B cell (primary cell): Measurements from ENCODE around the gene MAGED2. TPM values are rescaled to one million over a fixed set of nuclear protein-coding genes. Genes with fewer than 3 reads are reported as not detected.

Source experiments
- ATAC-seq: fragments of 200-7000 bp; cut with Tn5 transposase; one replicate; pipeline ENCODE4 v1.10.0; 2021; ENCODE audit warnings: low read depth, mild to moderate bottlenecking, moderate number of reproducible peaks, moderate library complexity
- CTCF ChIA-PET: fragments of 350-600 bp; sonication (Branson Sonifier 250); formaldehyde crosslinking; loops from one replicate; lab custom pipeline; 2021; ENCODE audit warnings: antibody characterized with exemption, inconsistent platforms; lab: Charles Lee
- POLR2A ChIA-PET: fragments of 350-600 bp; sonication (Branson Sonifier 250); formaldehyde crosslinking; loops from one replicate; lab custom pipeline; 2021; ENCODE audit warnings: antibody characterized with exemption; lab: Charles Lee
- DNase-seq: peaks from one replicate; pipeline ENCODE4 v3.0.0; 2013
- H2AFZ ChIP-seq: 2 replicates; pipeline ENCODE4 v1.6.1; 2012; ENCODE audit warnings: mild to moderate bottlenecking, low read depth, low read length; ENCODE audit not compliant: insufficient read depth, poor library complexity, severe bottlenecking
- H3K27ac ChIP-seq, 2 donors: 1 replicate in 1 of 2; 2 replicates in 1 of 2; pipeline ENCODE4 v1.5.1; 2012 to 2013; ENCODE audit warnings: low read length in 2 of 2, mild to moderate bottlenecking in 2 of 2, moderate library complexity in 1 of 2
- H3K27me3 ChIP-seq, 4 experiments: fragments of 200-600 bp in 1 of 4; sonication (generic) in 1 of 4; replicated peaks in 1 of 4; 1 replicate in 2 of 4; 2 replicates in 2 of 4; pipeline versions ENCODE4 v1.6.1 to v1.7.0; 2013 to 2016; ENCODE audit warnings: low read length in 3 of 4, mild to moderate bottlenecking in 2 of 4, mixed read lengths in 1 of 4, moderate library complexity in 1 of 4; ENCODE audit not compliant: insufficient read depth in 4 of 4, control insufficient read depth in 3 of 4; ENCODE audit errors: control extremely low read depth in 1 of 4
- H3K36me3 ChIP-seq, 2 experiments: replicated peaks in 1 of 2; 1 replicate in 1 of 2; 2 replicates in 1 of 2; pipeline versions ENCODE4 v1.6.1 to v1.7.1; 2013; ENCODE audit warnings: low read length in 1 of 2; ENCODE audit not compliant: insufficient read depth in 2 of 2, control insufficient read depth in 1 of 2; ENCODE audit errors: control extremely low read depth in 1 of 2, extremely low read depth in 1 of 2
- H3K4me1 ChIP-seq, 2 donors: fragments of 200-600 bp in 1 of 2; sonication (generic) in 1 of 2; 1 replicate in 1 of 2; 2 replicates in 1 of 2; pipeline versions ENCODE4 v1.5.1 to v1.6.1; 2013 to 2017; ENCODE audit warnings: low read length in 2 of 2; ENCODE audit not compliant: control insufficient read depth in 2 of 2, insufficient read depth in 2 of 2
- H3K4me2 ChIP-seq: replicated peaks from 2 replicates; pipeline ENCODE3; 2012; ENCODE audit warnings: mild to moderate bottlenecking, low read depth, low read length; ENCODE audit not compliant: poor library complexity, severe bottlenecking
- H3K4me3 ChIP-seq, 5 experiments: fragments of 200-600 bp in 1 of 5; sonication (generic) in 1 of 5; 1 replicate in 3 of 5; 2 replicates in 2 of 5; pipeline versions ENCODE4 v1.5.1 to v1.7.0; 2011 to 2016; ENCODE audit warnings: low read length in 4 of 5, mild to moderate bottlenecking in 4 of 5, low read depth in 2 of 5, control low read depth in 1 of 5, moderate library complexity in 1 of 5; ENCODE audit not compliant: insufficient read depth in 1 of 5; ENCODE audit errors: control extremely low read depth in 1 of 5, extremely low read depth in 1 of 5
- H3K79me2 ChIP-seq: fragments of 200-600 bp; sonication (generic); one replicate; pipeline ENCODE4 v1.6.0; 2016; ENCODE audit warnings: low read length; ENCODE audit not compliant: control insufficient read depth, insufficient read depth
- H3K9ac ChIP-seq: fragments of 200-600 bp; sonication (generic); 2 replicates; pipeline ENCODE4 v1.6.1; 2017; ENCODE audit warnings: mild to moderate bottlenecking, low read length, moderate library complexity
- H3K9me3 ChIP-seq, 3 donors: one replicate each; pipeline versions ENCODE4 v1.6.1 to v1.7.1; 2013; ENCODE audit warnings: low read length in 2 of 3; ENCODE audit not compliant: control insufficient read depth in 2 of 3, insufficient read depth in 1 of 3; ENCODE audit errors: control extremely low read depth in 1 of 3
- H4K20me1 ChIP-seq: 2 replicates; pipeline ENCODE4 v1.6.0; 2012; ENCODE audit warnings: mild to moderate bottlenecking, low read length; ENCODE audit not compliant: insufficient read depth, control insufficient read depth, poor library complexity, severe bottlenecking
- H3K27ac Mint-ChIP-seq: one replicate; pipeline ENCODE4 v1.8.0; 2021; ENCODE audit warnings: mixed read lengths
- H3K27me3 Mint-ChIP-seq: one replicate; pipeline ENCODE4 v1.8.0; 2021; ENCODE audit warnings: mixed read lengths
- H3K4me1 Mint-ChIP-seq: one replicate; pipeline ENCODE4 v1.8.0; 2021; ENCODE audit warnings: mixed read lengths
- H3K4me3 Mint-ChIP-seq: one replicate; pipeline ENCODE4 v1.8.0; 2021; ENCODE audit warnings: mixed read lengths
- H3K9me3 Mint-ChIP-seq: one replicate; pipeline ENCODE4 v1.8.0; 2022; ENCODE audit warnings: mixed read lengths; ENCODE audit not compliant: insufficient read depth
- CTCF ChIP-seq: fragments of 200-600 bp; IDR thresholded peaks from one replicate; pipeline ENCODE4 v1.8.0; 2022; ENCODE audit warnings: antibody characterized with exemption, mild to moderate bottlenecking
- EZH2 ChIP-seq: IDR thresholded peaks from 2 replicates; pipeline ENCODE4 v1.6.1; 2012; ENCODE audit warnings: borderline replicate concordance, low read depth, mild to moderate bottlenecking, moderate library complexity, low read length; ENCODE audit not compliant: insufficient read depth, poor library complexity, severe bottlenecking
- WGBS: methylation state at CpG from one replicate; pipeline ENCODE4 v1.1.5; 2013; ENCODE audit warnings: missing lambda C conversion rate; ENCODE audit not compliant: insufficient coverage; 5-methylcytosine and 5-hydroxymethylcytosine counted together
- intact Hi-C: fragments of 100-400 bp; cut with micrococcal nuclease; formaldehyde crosslinking; loops from one replicate; pipeline ENCODE4 v1.10.0; 2022
- polyA plus RNA-seq: library from polyadenylated mRNA; depleted of rRNA; stranded (reverse); fragments of >200 nt; gene quantifications from 2 replicates; pipeline ENCODE4 v1.2.3, GENCODE V29; 2012
- total RNA-seq, 2 donors: library from RNA; stranded (reverse); fragments of 120-200 nt in 1 of 2; gene quantifications; 1 replicate in 1 of 2; 2 replicates in 1 of 2; pipeline versions ENCODE4 v1.2.3 to v1.2.4, GENCODE V29; 2013 to 2022

Gene MAGED2
- total and polyA plus RNA-seq, 2 donors (not counting 1 experiment from before 2014, with no cell fraction given) = 47.8 to 87.2 TPM

DNA sequence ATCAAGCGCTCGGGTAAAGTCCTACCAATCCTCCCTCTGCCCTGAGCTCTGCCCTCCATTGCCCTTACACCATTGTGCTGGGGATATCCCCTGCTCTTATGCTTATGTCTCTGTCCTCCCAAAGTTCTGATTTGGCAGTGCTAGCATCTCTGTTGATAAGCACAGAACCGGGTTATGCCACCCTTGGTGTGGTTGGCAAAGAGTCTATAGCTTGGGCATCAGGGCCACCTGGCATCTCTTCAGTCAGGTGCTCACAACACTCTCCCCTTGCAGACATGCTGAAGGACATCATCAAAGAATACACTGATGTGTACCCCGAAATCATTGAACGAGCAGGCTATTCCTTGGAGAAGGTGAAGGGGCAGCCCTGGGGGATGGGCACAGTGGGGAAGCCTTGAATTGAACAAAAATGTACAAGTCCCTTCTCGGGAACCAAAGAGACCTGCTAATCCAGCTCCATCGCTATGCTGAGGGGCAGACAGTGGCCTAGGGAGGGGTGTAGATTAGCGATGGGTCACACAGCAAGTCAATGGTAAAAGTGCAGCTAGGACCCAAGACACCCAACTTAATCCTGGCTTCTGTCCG, 3.8 kb downstream of the MAGED2 start:
- Histone ChIP-seq H3K9me3 (no peaks in the 10 kb centered on the region), H3K79me2 (no peaks in the 10 kb centered on the region), H3K27me3 (no peaks in the 10 kb centered on the region), H3K4me3 (no peak overlapping the region), H4K20me1 (no peaks in the 10 kb centered on the region), H3K27ac (no peak overlapping the region), H2AFZ (no peak overlapping the region), H3K4me1 (peaks cover 8 to 16% of the 10 kb centered on the region in 2 donors), H3K9ac (no peak overlapping the region), H3K36me3 (peaks cover 0 to 25% of the 10 kb centered on the region in 2 experiments), H3K4me2 (no peak overlapping the region)
- H3K27ac Mint-ChIP-seq = no peak overlapping the region
- WGBS = 100% methylated on average over 2 of the region's 9 CpGs
- no peak for DNase-seq
- no peaks in the 10 kb centered on the region for H3K9me3 Mint-ChIP-seq
- intact Hi-C loops = no loop called here
- H3K27me3 Mint-ChIP-seq = no peaks in the 10 kb centered on the region
- peaks cover 5% of the 10 kb centered on the region for H3K4me1 Mint-ChIP-seq
- ChIA-PET POLR2A (no interaction called here), CTCF (no interaction called here)
- TF ChIP-seq EZH2 = no peak
- no peak for TF ChIP-seq CTCF
- no peak for ATAC-seq
- H3K4me3 Mint-ChIP-seq = no peak overlapping the region

DNA sequence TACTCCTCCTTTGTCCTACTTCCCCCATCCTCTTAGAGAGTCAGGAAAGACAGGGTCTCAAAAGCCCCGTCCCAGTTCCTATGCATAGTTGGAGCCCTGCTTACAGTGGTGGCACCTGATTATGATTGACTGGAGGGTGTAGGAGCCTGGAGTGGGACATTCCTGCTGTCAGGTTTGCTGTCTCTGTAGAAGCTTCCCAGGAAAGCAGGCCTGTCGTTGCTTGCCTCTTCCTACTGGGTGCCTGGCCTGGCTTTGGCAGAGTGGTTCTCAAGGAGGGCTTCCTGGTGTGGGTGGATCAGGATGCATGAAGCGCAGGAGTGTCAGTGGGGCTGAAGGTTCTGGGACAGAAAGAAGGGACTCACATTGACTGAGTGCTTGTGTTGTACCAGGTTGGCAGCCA, 4.8 kb downstream of the MAGED2 start:
- no peak overlapping the region for H3K4me3 ChIP-seq
- ChIA-PET POLR2A (no interaction called here), CTCF (no interaction called here)
- DNase-seq (no peak), ATAC-seq (no peak)
- H3K9ac ChIP-seq = no peak overlapping the region
- H3K27ac ChIP-seq = no peak overlapping the region
- TF ChIP-seq EZH2 = no peak
- TF ChIP-seq CTCF = no peak
- Mint-ChIP-seq H3K27me3 (no peaks in the 10 kb centered on the region), H3K9me3 (no peaks in the 10 kb centered on the region), H3K4me3 (no peak overlapping the region), H3K27ac (no peak overlapping the region), H3K4me1 (peaks cover 5% of the 10 kb centered on the region)
- H3K9me3 ChIP-seq = no peaks in the 10 kb centered on the region
- 83% methylated on average over 2 of the region's 3 CpGs for WGBS
- intact Hi-C loops = no loop called here
- no peaks in the 10 kb centered on the region for H3K27me3 ChIP-seq
- H4K20me1 ChIP-seq = no peaks in the 10 kb centered on the region
- no peak overlapping the region for H2AFZ ChIP-seq
- no peak overlapping the region for H3K4me2 ChIP-seq
- no peaks in the 10 kb centered on the region for H3K79me2 ChIP-seq
- peaks cover 0 to 25% of the 10 kb centered on the region in 2 experiments for H3K36me3 ChIP-seq
- peaks cover 8 to 16% of the 10 kb centered on the region in 2 donors for H3K4me1 ChIP-seq
